SU-DHL-6 (cell line): ENCODE data around the gene PAPOLB.

Experiments
- H2AFZ ChIP-seq: fragments of 200-600 bp; sonication (generic); 2 replicates; pipeline ENCODE4 v1.6.1; 2014; ENCODE audit warnings: low read depth, mild to moderate bottlenecking, moderate library complexity, mixed read lengths, antibody characterized with exemption, low read length; ENCODE audit not compliant: severe bottlenecking
- H3F3A ChIP-seq: fragments of 200-600 bp; shearing (Covaris generic); 2 replicates; pipeline ENCODE4 v1.6.0; 2016; ENCODE audit warnings: antibody characterized with exemption, mild to moderate bottlenecking; ENCODE audit not compliant: insufficient read depth
- H3K27ac ChIP-seq: fragments of 200-600 bp; sonication (generic); 2 replicates; pipeline ENCODE4 v1.5.1; 2016; ENCODE audit warnings: low read depth, mild to moderate bottlenecking, low read length, moderate library complexity, mixed read lengths
- H3K27me3 ChIP-seq: fragments of 200-600 bp; sonication (generic), shearing (Covaris generic); 2 replicates; pipeline ENCODE4 v1.6.0; 2014; ENCODE audit warnings: mild to moderate bottlenecking, low read length
- H3K36me3 ChIP-seq: fragments of 200-600 bp; sonication (generic); 2 replicates; pipeline ENCODE4 v1.6.1; 2014; ENCODE audit warnings: mild to moderate bottlenecking, low read length, mixed read lengths
- H3K4me2 ChIP-seq: fragments of 300-600, 200-600 bp; shearing (Covaris generic), sonication (generic); 2 replicates; pipeline ENCODE4 v1.6.0; 2014; ENCODE audit warnings: low read length, low read depth, mild to moderate bottlenecking; ENCODE audit not compliant: poor library complexity, severe bottlenecking
- H3K4me3 ChIP-seq: fragments of 200-600 bp; sonication (generic); 2 replicates; pipeline ENCODE4 v1.5.1; 2014; ENCODE audit warnings: antibody characterized with exemption, low read length, mild to moderate bottlenecking, mixed read lengths; ENCODE audit not compliant: insufficient read depth, poor library complexity, severe bottlenecking
- H3K79me2 ChIP-seq: fragments of 200-600 bp; sonication (generic); 2 replicates; pipeline ENCODE4 v1.6.1; 2014; ENCODE audit warnings: mild to moderate bottlenecking, low read length, moderate library complexity; ENCODE audit not compliant: insufficient read depth
- H3K9ac ChIP-seq: fragments of 200-600 bp; sonication (generic); 2 replicates; pipeline ENCODE4 v1.7.0; 2014; ENCODE audit warnings: mild to moderate bottlenecking, low read length
- H3K9me2 ChIP-seq: fragments of 200-600 bp; sonication (generic); replicated peaks from 2 replicates; pipeline ENCODE4 v1.6.1; 2014; ENCODE audit warnings: low read length; ENCODE audit not compliant: insufficient read depth
- H3K9me3 ChIP-seq: fragments of 200-600 bp; sonication (generic); 2 replicates; pipeline ENCODE4 v1.6.1; 2014; ENCODE audit warnings: low read length, mixed read lengths; ENCODE audit not compliant: insufficient read depth
- H4K20me1 ChIP-seq: fragments of 200-600 bp; sonication (generic); 2 replicates; pipeline ENCODE4 v1.6.1; 2014; ENCODE audit warnings: low read depth, mild to moderate bottlenecking, antibody characterized with exemption, low read length, moderate library complexity, mixed read lengths
- CTCF ChIP-seq: fragments of 200-600 bp; sonication (generic); IDR thresholded peaks from one replicate; pipeline ENCODE4 v1.5.1; 2017; ENCODE audit warnings: antibody characterized with exemption, mild to moderate bottlenecking, low read length, moderate library complexity; ENCODE audit not compliant: insufficient read depth, poor library complexity, severe bottlenecking
- EZH2phosphoT487 ChIP-seq: fragments of 200-600 bp; sonication (generic), shearing (Covaris generic); conservative IDR thresholded peaks from 2 replicates; pipeline ENCODE4 v1.6.1; 2018; ENCODE audit warnings: mild to moderate bottlenecking, antibody characterized with exemption, low read length, moderate library complexity, mixed read lengths

PAPOLB gene

GRCh38 chr7:4888161-4888560 is 26.3 kb upstream of the PAPOLB start:
- H3K9ac ChIP-seq = no peak overlapping the region
- H3K27ac ChIP-seq = no peak overlapping the region
- H3K9me2 ChIP-seq = no peaks in the 10 kb centered on the region
- H3K4me2 ChIP-seq = no peak overlapping the region
- H3K36me3 ChIP-seq = no peaks in the 10 kb centered on the region
- H3K27me3 ChIP-seq = no peaks in the 10 kb centered on the region
- H2AFZ ChIP-seq = no peak overlapping the region
- H3K79me2 ChIP-seq = no peaks in the 10 kb centered on the region
- no peak for TF ChIP-seq EZH2phosphoT487
- no peak for TF ChIP-seq CTCF
- H3K4me3 ChIP-seq = no peak overlapping the region
- no peaks in the 10 kb centered on the region for H4K20me1 ChIP-seq
- no peaks in the 10 kb centered on the region for H3K9me3 ChIP-seq
- no peaks in the 10 kb centered on the region for H3F3A ChIP-seq

GRCh38 chr7:4886671-4887070 is 24.8 kb upstream of the PAPOLB start:
- Histone ChIP-seq H4K20me1 (no peaks in the 10 kb centered on the region), H3K36me3 (no peaks in the 10 kb centered on the region), H3F3A (no peaks in the 10 kb centered on the region), H3K9ac (no peak overlapping the region), H3K79me2 (no peaks in the 10 kb centered on the region), H3K27me3 (no peaks in the 10 kb centered on the region), H3K27ac (no peak overlapping the region), H3K9me3 (no peaks in the 10 kb centered on the region), H3K9me2 (no peaks in the 10 kb centered on the region), H3K4me2 (no peak overlapping the region), H2AFZ (no peak overlapping the region), H3K4me3 (no peak overlapping the region)
- TF ChIP-seq CTCF (no peak), EZH2phosphoT487 (no peak)

- no peak for TF ChIP-seq EZH2phosphoT487
- TF ChIP-seq CTCF = no peak
Observed at GRCh38 chr7:4885317-4885807, 23.5 kb upstream of the PAPOLB start.

GRCh38 chr7:4884164-4884563 is 22.3 kb upstream of the PAPOLB start:
- Histone ChIP-seq H2AFZ (no peak overlapping the region), H3K36me3 (no peaks in the 10 kb centered on the region), H3K9me3 (no peaks in the 10 kb centered on the region), H3K27ac (no peak overlapping the region), H4K20me1 (no peaks in the 10 kb centered on the region), H3F3A (no peaks in the 10 kb centered on the region), H3K9me2 (no peaks in the 10 kb centered on the region), H3K9ac (no peak overlapping the region), H3K4me2 (no peak overlapping the region), H3K27me3 (no peaks in the 10 kb centered on the region), H3K4me3 (no peak overlapping the region), H3K79me2 (no peaks in the 10 kb centered on the region)
- TF ChIP-seq EZH2phosphoT487 (no peak), CTCF (no peak)

More at GRCh38 chr7:4885317-4885807, 23.5 kb upstream of the PAPOLB start:
- Histone ChIP-seq H4K20me1 (no peaks in the 10 kb centered on the region), H3K9ac (no peak overlapping the region), H3K9me2 (no peaks in the 10 kb centered on the region), H3K36me3 (no peaks in the 10 kb centered on the region), H3K4me2 (no peak overlapping the region), H3K9me3 (no peaks in the 10 kb centered on the region), H3K79me2 (no peaks in the 10 kb centered on the region), H3K27me3 (no peaks in the 10 kb centered on the region), H3F3A (no peaks in the 10 kb centered on the region), H3K27ac (no peak overlapping the region), H3K4me3 (no peak overlapping the region), H2AFZ (no peak overlapping the region)
